NCI-H1694 (cell line): Measurements from ENCODE around the gene GNL3.
A peak's percentile ranks its signal among the peaks of the same experiment; 100 is the strongest.

Source experiments
- DNase-seq: peaks from one replicate; lab custom pipeline; 2025; lab: John Stamatoyannopoulos, UW

Gene GNL3

DNA sequence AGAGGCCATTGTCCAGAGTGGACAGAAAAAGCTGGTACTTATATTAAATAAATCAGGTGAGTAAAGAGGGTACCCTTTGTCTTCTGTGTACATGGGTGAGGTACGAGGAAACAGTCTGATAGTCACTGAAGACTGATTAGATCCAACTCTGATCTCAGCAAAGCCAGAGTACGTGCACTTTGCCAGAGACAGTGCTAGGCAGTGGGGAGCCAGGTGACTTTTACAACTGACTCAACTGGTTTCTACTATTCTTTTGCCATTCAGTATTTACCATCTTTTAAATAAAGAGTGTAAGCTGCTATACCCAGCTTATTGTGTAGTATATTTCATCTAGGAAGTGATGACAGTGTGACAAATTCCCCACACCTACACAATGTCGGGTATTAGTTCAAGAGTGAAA, 3.3 kb downstream of the GNL3 start:
- DNase-seq = no peak

DNA sequence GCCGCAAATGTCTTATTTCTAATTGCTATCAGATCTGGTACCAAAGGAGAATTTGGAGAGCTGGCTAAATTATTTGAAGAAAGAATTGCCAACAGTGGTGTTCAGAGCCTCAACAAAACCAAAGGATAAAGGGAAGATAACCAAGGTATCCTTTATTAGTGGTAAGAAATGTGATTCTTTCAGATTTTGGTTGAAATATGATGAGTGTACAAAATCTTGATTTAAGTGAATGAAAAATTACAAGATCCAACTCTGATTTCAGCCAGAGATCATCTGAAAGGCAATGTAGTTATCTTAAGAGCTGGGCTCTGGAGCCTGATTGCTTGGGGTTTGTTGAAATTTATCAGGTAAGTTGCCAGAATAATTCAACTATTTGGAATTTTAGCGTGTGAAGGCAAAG, 4.7 kb downstream of the GNL3 start:
- DNase-seq = no peak

GRCh38 chr3:52693071-52693470, 7.2 kb downstream of the GNL3 start:
- DNase-seq = no peak

GRCh38 chr3:52694528-52695189, 8.8 kb downstream of the GNL3 start:
- no peak for DNase-seq

- DNase-seq = no peak
These were observed 10.2 kb downstream of the GNL3 start for GRCh38 chr3:52695798-52696671.

- no peak for DNase-seq
These were observed 11.2 kb downstream of the GNL3 start for GRCh38 chr3:52696830-52697631.

GRCh38 chr3:52697632-52697965, 11.8 kb downstream of the GNL3 start:
- DNase-seq = no peak

- DNase-seq = no peak
These were observed 17.5 kb downstream of the GNL3 start for GRCh38 chr3:52703341-52703740.

GRCh38 chr3:52704611-52705437, 19.0 kb downstream of the GNL3 start:
- no peak for DNase-seq

GRCh38 chr3:52705438-52705687, 19.5 kb downstream of the GNL3 start:
- no peak for DNase-seq

DNA sequence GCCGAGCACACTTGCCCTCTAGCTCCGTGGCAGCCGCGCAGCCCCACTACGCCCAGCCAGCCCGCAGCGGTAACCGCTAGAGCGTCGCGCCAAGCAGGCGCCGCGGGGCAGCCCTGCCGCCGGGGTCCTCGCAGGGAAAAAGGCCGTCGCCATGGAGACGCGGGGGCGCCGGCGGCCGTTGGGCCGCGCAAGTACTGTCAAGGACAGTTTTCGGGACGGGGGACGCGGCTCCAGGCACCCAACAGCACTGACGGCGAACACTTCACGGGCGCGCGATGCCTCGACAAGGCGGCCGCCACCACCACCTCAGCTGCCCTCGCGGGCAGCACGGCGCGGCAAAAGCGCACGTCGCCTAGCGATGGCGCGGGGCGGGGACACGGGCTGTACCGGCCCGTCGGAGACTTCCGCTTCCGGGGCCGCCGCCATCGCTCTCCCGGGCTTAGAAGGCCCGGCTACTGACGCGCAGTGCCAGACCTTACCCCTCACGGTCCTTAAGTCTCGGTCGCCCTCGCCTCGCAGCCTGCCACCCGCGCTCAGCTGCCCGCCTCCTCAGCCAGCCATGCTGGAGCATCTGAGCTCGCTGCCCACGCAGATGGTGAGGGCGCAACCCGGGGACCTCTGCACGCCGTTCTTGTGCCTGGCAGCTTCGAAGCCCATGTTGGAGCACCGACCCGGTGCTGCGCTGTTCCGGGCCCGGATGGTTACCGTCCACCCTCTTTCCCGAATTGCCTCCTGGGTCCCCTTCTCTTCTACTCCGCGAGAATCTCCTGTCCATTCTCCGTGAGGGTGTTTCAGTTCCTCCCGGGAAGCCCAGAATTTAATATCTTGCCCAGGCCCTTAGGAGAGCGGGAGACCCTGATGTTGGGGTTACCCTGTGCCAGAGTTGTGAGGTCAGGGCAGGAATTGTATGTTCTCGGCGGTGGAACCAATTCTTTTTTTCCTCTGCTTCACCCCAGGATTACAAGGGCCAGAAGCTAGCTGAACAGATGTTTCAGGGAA, 20.2 kb downstream of the GNL3 start, which contains the start of the genes GLT8D1 and SPCS1:
GLT8D1 (minus strand) TSS at position 104 of the 999 bp plus-strand sequence. CDS start 5,331 bp downstream, outside the sequence.
SPCS1 (plus strand) TSS at position 419 of the 999 bp plus-strand sequence; CDS start at position 560, 141 bp downstream.
- DNase-seq = peak; percentile 10

- no peak for DNase-seq
These were observed 21.8 kb downstream of the GNL3 start for GRCh38 chr3:52707585-52707984.

GRCh38 chr3:52710512-52710911, 24.7 kb downstream of the GNL3 start:
- no peak for DNase-seq

DNA sequence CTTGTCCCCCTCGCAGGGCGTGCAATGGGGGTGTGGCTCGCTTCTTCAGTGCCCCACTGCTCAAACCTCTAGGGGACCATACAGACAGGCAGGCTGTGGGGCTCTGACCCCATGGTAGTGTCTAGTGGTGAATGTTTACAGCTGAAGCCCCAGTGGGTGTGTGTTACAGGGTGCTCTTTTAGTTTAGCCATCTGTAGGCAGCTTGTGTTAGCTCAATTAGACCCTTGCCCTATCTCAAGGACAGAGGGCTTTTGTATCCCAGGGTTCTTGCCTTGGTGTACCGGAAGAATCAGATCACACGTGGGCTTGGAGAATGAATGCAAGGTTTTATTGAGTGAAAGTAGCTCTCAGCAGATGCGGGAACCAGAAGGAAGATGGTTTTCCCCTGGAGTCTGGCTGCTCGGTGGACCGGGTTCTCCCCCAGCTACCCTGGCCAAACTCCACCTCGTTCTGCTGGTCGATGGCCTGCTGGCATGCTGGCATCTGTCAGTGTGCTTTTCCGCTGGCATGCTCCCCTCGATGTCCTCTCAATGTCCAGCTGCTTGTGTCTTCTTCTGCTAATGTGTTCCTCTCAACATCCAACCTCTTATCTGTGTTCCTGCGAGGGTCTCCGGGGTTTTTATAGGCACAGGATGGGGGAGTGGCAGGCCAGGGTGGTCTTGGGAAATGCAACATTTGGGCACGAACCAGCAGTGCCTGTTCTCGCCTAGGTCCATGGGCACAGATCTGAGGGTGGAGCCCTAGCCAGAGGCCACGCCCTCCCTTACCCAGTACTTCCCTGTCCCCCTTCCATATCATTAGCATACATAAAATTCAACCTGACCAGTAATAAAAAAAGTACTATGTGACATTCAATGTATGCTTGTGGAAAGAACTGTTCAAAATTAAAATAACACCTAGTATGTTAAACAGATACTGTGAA, 26.7 kb downstream of the GNL3 start:
- no peak for DNase-seq

DNA sequence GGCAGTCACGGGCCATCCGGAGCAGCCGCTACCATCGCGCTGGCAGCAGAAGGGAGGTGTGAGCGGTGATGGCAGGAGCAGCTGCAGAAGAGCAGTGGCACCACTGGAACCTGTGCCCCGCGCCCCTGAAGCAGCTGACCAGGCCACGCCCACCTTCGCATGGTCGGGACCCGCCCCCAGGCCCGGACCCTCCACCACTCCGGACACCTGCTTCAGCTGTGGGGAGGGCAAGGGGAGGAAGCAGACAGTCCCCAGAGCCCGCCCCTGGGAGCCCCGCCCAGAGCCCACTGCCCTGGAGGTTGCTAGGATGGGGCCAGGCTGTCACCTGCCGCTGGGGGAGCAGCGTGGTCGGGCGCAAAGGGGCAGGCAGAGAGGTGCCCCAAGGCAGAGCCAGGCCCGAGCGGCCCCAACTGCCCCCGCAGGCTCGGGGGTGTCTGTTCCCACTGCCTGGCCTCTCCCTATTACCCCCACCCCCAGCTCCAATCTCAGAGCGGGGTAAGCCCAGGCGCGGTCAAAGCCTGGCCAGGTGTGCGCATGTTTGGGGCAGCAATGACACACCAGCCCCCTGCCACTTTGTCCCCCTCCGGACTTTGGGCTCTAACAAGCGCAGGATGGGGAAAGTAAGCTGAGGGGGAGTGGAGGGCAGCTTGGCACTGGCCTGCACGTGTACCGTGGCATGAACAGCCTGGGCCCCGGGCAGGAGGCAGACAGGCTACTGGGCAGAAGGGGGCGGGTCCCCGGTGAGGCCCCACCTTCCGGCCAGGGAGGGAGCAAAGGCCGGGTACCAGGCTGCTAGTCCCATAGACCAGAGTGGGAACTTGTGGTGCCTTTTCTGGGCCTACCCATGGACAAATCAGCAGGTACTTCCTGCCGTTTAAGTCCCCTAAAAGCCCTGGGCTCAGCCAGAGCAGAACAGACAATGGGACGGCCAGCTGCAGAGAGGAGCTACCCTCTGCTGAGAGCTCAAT, 28.8 kb downstream of the GNL3 start:
- DNase-seq = no peak

- DNase-seq = no peak
These were observed 30.0 kb downstream of the GNL3 start for GRCh38 chr3:52715714-52716305.

DNA sequence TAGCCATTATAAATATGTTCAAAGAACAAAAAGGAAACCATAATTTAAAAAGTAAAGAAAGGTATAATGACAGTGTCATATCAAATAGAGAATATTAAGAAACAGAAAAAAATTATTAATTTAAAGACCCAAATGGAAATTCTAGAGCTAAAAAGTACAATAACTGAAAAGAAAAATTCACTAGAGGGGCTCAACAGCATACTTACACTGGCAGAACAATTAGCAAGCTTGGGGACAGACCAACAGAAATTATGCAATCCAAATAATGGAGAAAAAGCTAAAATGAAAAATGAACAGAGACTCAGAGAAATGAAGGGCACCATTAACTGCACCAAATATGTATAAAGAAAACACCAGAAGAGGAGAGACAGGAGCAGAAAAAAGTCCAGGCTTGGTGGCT, 33.8 kb downstream of the GNL3 start:
- no peak for DNase-seq
